B cell (primary cell): ENCODE measurements around the gene AURKA. TPM values are rescaled to one million over a fixed set of nuclear protein-coding genes. Genes with fewer than 3 reads are reported as not detected.

Experiments used
- ATAC-seq: fragments of 200-7000 bp; cut with Tn5 transposase; one replicate; pipeline ENCODE4 v1.10.0; 2021; ENCODE audit warnings: low read depth, mild to moderate bottlenecking, moderate number of reproducible peaks, moderate library complexity
- CTCF ChIA-PET: fragments of 350-600 bp; sonication (Branson Sonifier 250); formaldehyde crosslinking; loops from one replicate; lab custom pipeline; 2021; ENCODE audit warnings: antibody characterized with exemption, inconsistent platforms; lab: Charles Lee
- POLR2A ChIA-PET: fragments of 350-600 bp; sonication (Branson Sonifier 250); formaldehyde crosslinking; loops from one replicate; lab custom pipeline; 2021; ENCODE audit warnings: antibody characterized with exemption; lab: Charles Lee
- DNase-seq: peaks from one replicate; pipeline ENCODE4 v3.0.0; 2013
- H2AFZ ChIP-seq: 2 replicates; pipeline ENCODE4 v1.6.1; 2012; ENCODE audit warnings: mild to moderate bottlenecking, low read depth, low read length; ENCODE audit not compliant: insufficient read depth, poor library complexity, severe bottlenecking
- H3K27ac ChIP-seq, 2 donors: 1 replicate in 1 of 2; 2 replicates in 1 of 2; pipeline ENCODE4 v1.5.1; 2012 to 2013; ENCODE audit warnings: low read length in 2 of 2, mild to moderate bottlenecking in 2 of 2, moderate library complexity in 1 of 2
- H3K27me3 ChIP-seq, 4 experiments: fragments of 200-600 bp in 1 of 4; sonication (generic) in 1 of 4; replicated peaks in 1 of 4; 1 replicate in 2 of 4; 2 replicates in 2 of 4; pipeline versions ENCODE4 v1.6.1 to v1.7.0; 2013 to 2016; ENCODE audit warnings: low read length in 3 of 4, mild to moderate bottlenecking in 2 of 4, mixed read lengths in 1 of 4, moderate library complexity in 1 of 4; ENCODE audit not compliant: insufficient read depth in 4 of 4, control insufficient read depth in 3 of 4; ENCODE audit errors: control extremely low read depth in 1 of 4
- H3K36me3 ChIP-seq, 2 experiments: replicated peaks in 1 of 2; 1 replicate in 1 of 2; 2 replicates in 1 of 2; pipeline versions ENCODE4 v1.6.1 to v1.7.1; 2013; ENCODE audit warnings: low read length in 1 of 2; ENCODE audit not compliant: insufficient read depth in 2 of 2, control insufficient read depth in 1 of 2; ENCODE audit errors: control extremely low read depth in 1 of 2, extremely low read depth in 1 of 2
- H3K4me1 ChIP-seq, 2 donors: fragments of 200-600 bp in 1 of 2; sonication (generic) in 1 of 2; 1 replicate in 1 of 2; 2 replicates in 1 of 2; pipeline versions ENCODE4 v1.5.1 to v1.6.1; 2013 to 2017; ENCODE audit warnings: low read length in 2 of 2; ENCODE audit not compliant: control insufficient read depth in 2 of 2, insufficient read depth in 2 of 2
- H3K4me2 ChIP-seq: replicated peaks from 2 replicates; pipeline ENCODE3; 2012; ENCODE audit warnings: mild to moderate bottlenecking, low read depth, low read length; ENCODE audit not compliant: poor library complexity, severe bottlenecking
- H3K4me3 ChIP-seq, 5 experiments: fragments of 200-600 bp in 1 of 5; sonication (generic) in 1 of 5; 1 replicate in 3 of 5; 2 replicates in 2 of 5; pipeline versions ENCODE4 v1.5.1 to v1.7.0; 2011 to 2016; ENCODE audit warnings: low read length in 4 of 5, mild to moderate bottlenecking in 4 of 5, low read depth in 2 of 5, control low read depth in 1 of 5, moderate library complexity in 1 of 5; ENCODE audit not compliant: insufficient read depth in 1 of 5; ENCODE audit errors: control extremely low read depth in 1 of 5, extremely low read depth in 1 of 5
- H3K79me2 ChIP-seq: fragments of 200-600 bp; sonication (generic); one replicate; pipeline ENCODE4 v1.6.0; 2016; ENCODE audit warnings: low read length; ENCODE audit not compliant: control insufficient read depth, insufficient read depth
- H3K9ac ChIP-seq: fragments of 200-600 bp; sonication (generic); 2 replicates; pipeline ENCODE4 v1.6.1; 2017; ENCODE audit warnings: mild to moderate bottlenecking, low read length, moderate library complexity
- H3K9me3 ChIP-seq, 3 donors: one replicate each; pipeline versions ENCODE4 v1.6.1 to v1.7.1; 2013; ENCODE audit warnings: low read length in 2 of 3; ENCODE audit not compliant: control insufficient read depth in 2 of 3, insufficient read depth in 1 of 3; ENCODE audit errors: control extremely low read depth in 1 of 3
- H4K20me1 ChIP-seq: 2 replicates; pipeline ENCODE4 v1.6.0; 2012; ENCODE audit warnings: mild to moderate bottlenecking, low read length; ENCODE audit not compliant: insufficient read depth, control insufficient read depth, poor library complexity, severe bottlenecking
- H3K27ac Mint-ChIP-seq: one replicate; pipeline ENCODE4 v1.8.0; 2021; ENCODE audit warnings: mixed read lengths
- H3K27me3 Mint-ChIP-seq: one replicate; pipeline ENCODE4 v1.8.0; 2021; ENCODE audit warnings: mixed read lengths
- H3K4me1 Mint-ChIP-seq: one replicate; pipeline ENCODE4 v1.8.0; 2021; ENCODE audit warnings: mixed read lengths
- H3K4me3 Mint-ChIP-seq: one replicate; pipeline ENCODE4 v1.8.0; 2021; ENCODE audit warnings: mixed read lengths
- H3K9me3 Mint-ChIP-seq: one replicate; pipeline ENCODE4 v1.8.0; 2022; ENCODE audit warnings: mixed read lengths; ENCODE audit not compliant: insufficient read depth
- EZH2 ChIP-seq: IDR thresholded peaks from 2 replicates; pipeline ENCODE4 v1.6.1; 2012; ENCODE audit warnings: borderline replicate concordance, low read depth, mild to moderate bottlenecking, moderate library complexity, low read length; ENCODE audit not compliant: insufficient read depth, poor library complexity, severe bottlenecking
- WGBS: methylation state at CpG from one replicate; pipeline ENCODE4 v1.1.5; 2013; ENCODE audit warnings: missing lambda C conversion rate; ENCODE audit not compliant: insufficient coverage; 5-methylcytosine and 5-hydroxymethylcytosine counted together
- intact Hi-C: fragments of 100-400 bp; cut with micrococcal nuclease; formaldehyde crosslinking; loops from one replicate; pipeline ENCODE4 v1.10.0; 2022
- polyA plus RNA-seq: library from polyadenylated mRNA; depleted of rRNA; stranded (reverse); fragments of >200 nt; gene quantifications from 2 replicates; pipeline ENCODE4 v1.2.3, GENCODE V29; 2012
- total RNA-seq, 2 donors: library from RNA; stranded (reverse); fragments of 120-200 nt in 1 of 2; gene quantifications; 1 replicate in 1 of 2; 2 replicates in 1 of 2; pipeline versions ENCODE4 v1.2.3 to v1.2.4, GENCODE V29; 2013 to 2022
- TF ChIP-seq, protein P1 (sequence below): fragments of 200-600 bp; IDR thresholded peaks from one replicate; pipeline ENCODE4 v1.8.0; 2022; ENCODE audit warnings: antibody characterized with exemption, mild to moderate bottlenecking

The AURKA gene
- total and polyA plus RNA-seq, 2 donors (not counting 1 experiment from before 2014, with no cell fraction given): 0.86 to 3.9 TPM

DNA sequence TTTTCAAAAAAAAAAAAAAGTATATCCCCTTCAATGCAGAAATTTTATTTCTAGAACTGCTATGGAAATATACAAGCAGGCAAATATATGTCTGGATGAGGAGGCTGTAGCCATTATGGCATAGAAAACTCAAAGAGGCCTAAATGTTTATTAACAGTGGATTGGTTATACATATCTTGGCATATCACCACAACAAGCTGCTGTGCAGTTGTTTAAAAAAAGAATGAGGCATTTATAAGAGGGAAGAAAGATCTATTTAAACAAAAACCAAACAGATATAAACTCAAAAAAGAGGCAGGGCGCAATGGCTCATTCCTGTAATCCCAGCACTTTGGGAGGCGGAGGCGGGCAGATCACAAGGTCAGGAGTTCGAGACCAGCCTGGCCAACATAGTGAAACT lies 46.3 kb upstream of the AURKA start:
- Histone ChIP-seq H4K20me1 (no peaks in the 10 kb centered on the region), H3K9ac (no peak overlapping the region), H3K79me2 (no peaks in the 10 kb centered on the region), H3K4me1 (peaks cover 12 to 20% of the 10 kb centered on the region in 2 donors), H3K9me3 (peaks cover 0 to 3% (median 1%) of the 10 kb centered on the region in 3 donors), H2AFZ (no peak overlapping the region), H3K4me3 (no peak overlapping the region), H3K27me3 (no peaks in the 10 kb centered on the region), H3K4me2 (no peak overlapping the region), H3K27ac (no peak overlapping the region), H3K36me3 (no peaks in the 10 kb centered on the region)
- no peak for DNase-seq
- no peak for ATAC-seq
- H3K9me3 Mint-ChIP-seq: no peaks in the 10 kb centered on the region
- no peak overlapping the region for H3K4me3 Mint-ChIP-seq
- ChIA-PET POLR2A (no interaction called here), CTCF (no interaction called here)
- no peak overlapping the region for H3K27ac Mint-ChIP-seq
- intact Hi-C loops: no loop called here
- no CpG with 5 or more reads among the region's 4 CpGs for WGBS
- H3K27me3 Mint-ChIP-seq: no peaks in the 10 kb centered on the region
- TF ChIP-seq, protein P1, sequence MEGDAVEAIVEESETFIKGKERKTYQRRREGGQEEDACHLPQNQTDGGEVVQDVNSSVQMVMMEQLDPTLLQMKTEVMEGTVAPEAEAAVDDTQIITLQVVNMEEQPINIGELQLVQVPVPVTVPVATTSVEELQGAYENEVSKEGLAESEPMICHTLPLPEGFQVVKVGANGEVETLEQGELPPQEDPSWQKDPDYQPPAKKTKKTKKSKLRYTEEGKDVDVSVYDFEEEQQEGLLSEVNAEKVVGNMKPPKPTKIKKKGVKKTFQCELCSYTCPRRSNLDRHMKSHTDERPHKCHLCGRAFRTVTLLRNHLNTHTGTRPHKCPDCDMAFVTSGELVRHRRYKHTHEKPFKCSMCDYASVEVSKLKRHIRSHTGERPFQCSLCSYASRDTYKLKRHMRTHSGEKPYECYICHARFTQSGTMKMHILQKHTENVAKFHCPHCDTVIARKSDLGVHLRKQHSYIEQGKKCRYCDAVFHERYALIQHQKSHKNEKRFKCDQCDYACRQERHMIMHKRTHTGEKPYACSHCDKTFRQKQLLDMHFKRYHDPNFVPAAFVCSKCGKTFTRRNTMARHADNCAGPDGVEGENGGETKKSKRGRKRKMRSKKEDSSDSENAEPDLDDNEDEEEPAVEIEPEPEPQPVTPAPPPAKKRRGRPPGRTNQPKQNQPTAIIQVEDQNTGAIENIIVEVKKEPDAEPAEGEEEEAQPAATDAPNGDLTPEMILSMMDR: no peak
- TF ChIP-seq EZH2: no peak
- peaks cover 24% of the 10 kb centered on the region for H3K4me1 Mint-ChIP-seq

DNA sequence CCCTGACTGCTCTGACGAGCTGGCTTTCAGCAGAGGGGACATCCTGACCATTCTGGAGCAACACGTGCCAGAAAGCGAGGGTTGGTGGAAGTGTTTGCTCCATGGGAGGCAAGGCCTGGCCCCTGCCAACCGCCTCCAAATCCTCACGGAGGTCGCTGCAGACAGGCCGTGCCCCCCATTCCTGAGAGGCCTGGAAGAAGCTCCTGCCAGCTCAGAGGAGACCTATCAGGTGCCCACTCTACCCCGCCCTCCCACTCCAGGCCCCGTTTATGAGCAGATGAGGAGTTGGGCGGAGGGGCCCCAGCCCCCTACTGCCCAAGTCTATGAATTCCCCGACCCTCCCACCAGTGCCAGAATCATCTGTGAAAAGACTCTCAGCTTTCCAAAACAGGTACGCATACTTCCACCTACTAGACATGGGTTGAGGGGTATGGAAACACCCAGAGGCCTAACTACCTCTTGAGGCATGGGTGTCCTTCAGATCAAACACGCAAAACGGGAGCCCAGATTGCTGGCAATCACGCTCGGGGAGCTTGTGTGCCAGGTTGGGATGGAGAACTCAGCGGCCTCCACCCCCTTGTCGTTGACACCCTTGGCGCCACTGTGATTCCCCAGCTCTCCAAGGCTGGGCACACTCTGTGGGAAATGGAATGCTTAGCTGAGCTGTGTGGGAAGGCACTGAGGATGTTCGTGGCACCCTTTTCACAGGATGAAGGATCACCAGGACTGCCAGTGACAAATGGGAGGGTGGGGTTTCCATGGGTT lies 45.4 kb upstream of the AURKA start:
- WGBS: 97% methylated on average over 16 of the region's 20 CpGs
- Histone ChIP-seq H3K4me2 (no peak overlapping the region), H3K79me2 (no peaks in the 10 kb centered on the region), H3K9ac (no peak overlapping the region), H3K4me1 (peaks cover 12 to 20% of the 10 kb centered on the region in 2 donors), H3K4me3 (no peak overlapping the region), H3K27me3 (no peaks in the 10 kb centered on the region), H4K20me1 (no peaks in the 10 kb centered on the region), H3K36me3 (no peaks in the 10 kb centered on the region), H2AFZ (no peak overlapping the region), H3K27ac (no peak overlapping the region), H3K9me3 (peaks cover 0 to 1% (median 0%) of the 10 kb centered on the region in 3 donors)
- TF ChIP-seq, protein P1: no peak
- no peak for TF ChIP-seq EZH2
- no peak overlapping the region for H3K4me3 Mint-ChIP-seq
- peaks cover 27% of the 10 kb centered on the region for H3K4me1 Mint-ChIP-seq
- DNase-seq (no peak), ATAC-seq (no peak)
- no peaks in the 10 kb centered on the region for H3K27me3 Mint-ChIP-seq
- CTCF ChIA-PET: no interaction called here
- no peak overlapping the region for H3K27ac Mint-ChIP-seq
- POLR2A ChIA-PET: no interaction called here
- intact Hi-C loops: no loop called here
- H3K9me3 Mint-ChIP-seq: no peaks in the 10 kb centered on the region
